B cell (primary cell): ENCODE data around the gene GALNT5.

ENCODE experiments used
- EZH2 ChIP-seq: IDR thresholded peaks from 2 replicates; pipeline ENCODE4 v1.6.1; 2012; ENCODE audit warnings: borderline replicate concordance, low read depth, mild to moderate bottlenecking, moderate library complexity, low read length; ENCODE audit not compliant: insufficient read depth, poor library complexity, severe bottlenecking
- TF ChIP-seq, protein P1 (sequence below): fragments of 200-600 bp; IDR thresholded peaks from one replicate; pipeline ENCODE4 v1.8.0; 2022; ENCODE audit warnings: antibody characterized with exemption, mild to moderate bottlenecking

DNA sequence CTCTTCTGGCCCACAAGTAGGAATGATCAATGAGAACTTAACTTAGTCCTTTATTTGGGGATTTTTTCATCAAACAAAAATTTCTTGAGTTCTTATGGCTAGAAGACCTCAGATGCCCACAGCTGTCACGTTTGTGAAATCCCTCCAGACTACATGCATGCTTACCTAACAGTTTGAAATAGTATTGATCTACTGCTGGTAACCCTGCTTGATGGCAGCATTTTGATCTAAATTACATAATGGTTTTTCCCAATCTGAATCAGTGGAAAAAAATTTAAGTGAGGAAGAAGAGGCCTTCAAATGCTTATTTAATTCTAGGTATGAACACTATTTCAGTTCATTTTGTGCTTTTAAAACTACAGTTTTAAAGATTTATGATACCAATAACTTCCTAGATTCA, 54.2 kb downstream of the GALNT5 start:
- TF ChIP-seq, protein P1, sequence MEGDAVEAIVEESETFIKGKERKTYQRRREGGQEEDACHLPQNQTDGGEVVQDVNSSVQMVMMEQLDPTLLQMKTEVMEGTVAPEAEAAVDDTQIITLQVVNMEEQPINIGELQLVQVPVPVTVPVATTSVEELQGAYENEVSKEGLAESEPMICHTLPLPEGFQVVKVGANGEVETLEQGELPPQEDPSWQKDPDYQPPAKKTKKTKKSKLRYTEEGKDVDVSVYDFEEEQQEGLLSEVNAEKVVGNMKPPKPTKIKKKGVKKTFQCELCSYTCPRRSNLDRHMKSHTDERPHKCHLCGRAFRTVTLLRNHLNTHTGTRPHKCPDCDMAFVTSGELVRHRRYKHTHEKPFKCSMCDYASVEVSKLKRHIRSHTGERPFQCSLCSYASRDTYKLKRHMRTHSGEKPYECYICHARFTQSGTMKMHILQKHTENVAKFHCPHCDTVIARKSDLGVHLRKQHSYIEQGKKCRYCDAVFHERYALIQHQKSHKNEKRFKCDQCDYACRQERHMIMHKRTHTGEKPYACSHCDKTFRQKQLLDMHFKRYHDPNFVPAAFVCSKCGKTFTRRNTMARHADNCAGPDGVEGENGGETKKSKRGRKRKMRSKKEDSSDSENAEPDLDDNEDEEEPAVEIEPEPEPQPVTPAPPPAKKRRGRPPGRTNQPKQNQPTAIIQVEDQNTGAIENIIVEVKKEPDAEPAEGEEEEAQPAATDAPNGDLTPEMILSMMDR = no peak
- no peak for TF ChIP-seq EZH2
